Measurements from ENCODE around the gene AZU1.
"Not testable (repeated sequence)": the region's sequence is repeated elsewhere in the genome, so short reads cannot be mapped to it uniquely, and the experiment has no call there.

The AZU1 gene

GRCh38 chr19:873084-873483, 45.4 kb downstream of the AZU1 start:
- Histone ChIP-seq H3K27ac (ENCODE audit: low read depth, low read length) (no peak overlapping the region), H3K4me3 (ENCODE audit: low read length) (no peak overlapping the region), H3K36me3 (ENCODE audit: insufficient read depth, low read length) (peaks cover 29% of the 10 kb centered on the region), H3K4me1 (ENCODE audit: insufficient read depth, low read length) (no peaks in the 10 kb centered on the region), H3K27me3 (ENCODE audit: insufficient read depth, low read length) (no peaks in the 10 kb centered on the region), H3K9ac (ENCODE audit: low read depth, low read length) (no peak overlapping the region), H3K9me3 (ENCODE audit: insufficient read depth, low read depth, low read length) (no peaks in the 10 kb centered on the region)
- WGBS, result 63% methylated on average over 13 of the region's 13 CpGs

DNA sequence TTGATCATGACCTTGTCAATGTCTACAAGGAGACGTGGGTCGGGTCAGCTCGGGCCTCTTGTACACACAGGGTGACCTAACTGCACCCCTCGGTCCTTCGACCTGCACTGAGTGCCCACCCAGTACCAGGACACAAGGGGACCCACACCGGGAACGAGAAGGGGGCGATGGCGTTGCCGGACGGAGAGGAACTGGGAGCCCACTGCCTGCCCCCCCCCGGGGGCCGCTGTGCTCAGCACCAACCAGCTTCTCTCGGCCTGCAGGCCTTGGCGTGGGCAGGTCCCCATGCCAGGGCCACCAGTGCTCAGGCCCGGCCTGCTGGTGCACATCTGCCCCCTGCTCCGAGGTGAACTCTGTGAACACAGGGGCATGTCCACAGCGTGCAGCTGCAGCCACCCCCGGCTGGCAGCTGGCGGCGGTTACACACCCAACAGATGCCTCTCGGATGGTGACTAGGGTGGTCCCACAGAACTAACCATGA, 46.0 kb downstream of the AZU1 start:
- H3K36me3 ChIP-seq (ENCODE audit: insufficient read depth, low read length), result peaks cover 24% of the 10 kb centered on the region
- no peak overlapping the region for H3K4me3 ChIP-seq (ENCODE audit: low read length)
- 91% methylated on average over 22 of the region's 22 CpGs for WGBS
- H3K4me1 ChIP-seq (ENCODE audit: insufficient read depth, low read length), result no peaks in the 10 kb centered on the region
- H3K27me3 ChIP-seq (ENCODE audit: insufficient read depth, low read length), result no peaks in the 10 kb centered on the region
- no peak overlapping the region for H3K9ac ChIP-seq (ENCODE audit: low read depth, low read length)
- H3K27ac ChIP-seq (ENCODE audit: low read depth, low read length), result no peak overlapping the region; the same call in 1 of the 2 replicates
- H3K9me3 ChIP-seq (ENCODE audit: insufficient read depth, low read depth, low read length), result no peaks in the 10 kb centered on the region

- Histone ChIP-seq H3K36me3 (ENCODE audit: insufficient read depth, low read length) (peaks cover 28% of the 10 kb centered on the region), H3K9me3 (ENCODE audit: insufficient read depth, low read depth, low read length) (no peaks in the 10 kb centered on the region)
- 96% methylated on average over 28 of the region's 28 CpGs for WGBS
Measured at GRCh38 chr19:875265-875879, 47.7 kb downstream of the AZU1 start.

GRCh38 chr19:876089-876488, 48.5 kb downstream of the AZU1 start:
- Histone ChIP-seq H3K27ac (ENCODE audit: low read depth, low read length) (no peak overlapping the region), H3K36me3 (ENCODE audit: insufficient read depth, low read length) (peaks cover 30% of the 10 kb centered on the region), H3K4me1 (ENCODE audit: insufficient read depth, low read length) (no peaks in the 10 kb centered on the region), H3K9ac (ENCODE audit: low read depth, low read length) (no peak overlapping the region), H3K4me3 (ENCODE audit: low read length) (no peak overlapping the region), H3K9me3 (ENCODE audit: insufficient read depth, low read depth, low read length) (no peaks in the 10 kb centered on the region), H3K27me3 (ENCODE audit: insufficient read depth, low read length) (no peaks in the 10 kb centered on the region)
- 95% methylated on average over 18 of the region's 18 CpGs for WGBS

More at GRCh38 chr19:875265-875879, 47.7 kb downstream of the AZU1 start:
- Histone ChIP-seq H3K9ac (ENCODE audit: low read depth, low read length) (no peak overlapping the region), H3K4me3 (ENCODE audit: low read length) (no peak overlapping the region), H3K27ac (ENCODE audit: low read depth, low read length) (no peak overlapping the region), H3K27me3 (ENCODE audit: insufficient read depth, low read length) (no peaks in the 10 kb centered on the region), H3K4me1 (ENCODE audit: insufficient read depth, low read length) (no peaks in the 10 kb centered on the region)

DNA sequence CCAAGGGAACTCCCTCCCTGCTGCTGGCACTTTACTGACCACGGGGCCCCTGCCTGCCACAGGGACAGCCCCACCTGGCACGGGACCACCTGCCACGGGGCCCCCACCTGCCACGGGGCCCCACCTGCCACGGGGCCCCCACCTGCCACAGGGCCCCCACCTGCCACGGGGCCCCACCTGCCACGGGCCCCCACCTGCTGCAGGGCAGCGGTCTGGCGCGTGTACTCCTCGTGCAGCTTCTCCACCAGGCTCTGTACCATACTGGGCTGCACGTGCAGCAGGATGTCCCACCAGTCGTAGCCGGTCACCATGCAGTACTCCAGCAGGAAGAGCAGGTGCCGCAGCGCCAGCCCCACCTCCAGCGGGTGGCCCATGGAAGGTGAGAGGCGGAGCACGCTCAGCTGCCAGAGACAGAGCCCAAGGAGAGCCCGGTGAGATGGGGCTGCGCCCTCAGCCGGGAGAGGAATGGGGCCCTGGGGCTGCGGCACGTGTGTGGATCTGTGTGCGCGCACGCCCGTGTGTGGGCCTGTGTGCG, 49.2 kb downstream of the AZU1 start:
- H3K27ac ChIP-seq (ENCODE audit: low read depth, low read length), result no peak overlapping the region
- H3K27me3 ChIP-seq (ENCODE audit: insufficient read depth, low read length), result no peaks in the 10 kb centered on the region
- H3K36me3 ChIP-seq (ENCODE audit: insufficient read depth, low read length), result peaks cover 38% of the 10 kb centered on the region
- WGBS, result 91% methylated on average over 29 of the region's 29 CpGs
- no peak overlapping the region for H3K4me3 ChIP-seq (ENCODE audit: low read length)
- no peak overlapping the region for H3K9ac ChIP-seq (ENCODE audit: low read depth, low read length)
- H3K4me1 ChIP-seq (ENCODE audit: insufficient read depth, low read length), result no peaks in the 10 kb centered on the region
- no peaks in the 10 kb centered on the region for H3K9me3 ChIP-seq (ENCODE audit: insufficient read depth, low read depth, low read length)

DNA sequence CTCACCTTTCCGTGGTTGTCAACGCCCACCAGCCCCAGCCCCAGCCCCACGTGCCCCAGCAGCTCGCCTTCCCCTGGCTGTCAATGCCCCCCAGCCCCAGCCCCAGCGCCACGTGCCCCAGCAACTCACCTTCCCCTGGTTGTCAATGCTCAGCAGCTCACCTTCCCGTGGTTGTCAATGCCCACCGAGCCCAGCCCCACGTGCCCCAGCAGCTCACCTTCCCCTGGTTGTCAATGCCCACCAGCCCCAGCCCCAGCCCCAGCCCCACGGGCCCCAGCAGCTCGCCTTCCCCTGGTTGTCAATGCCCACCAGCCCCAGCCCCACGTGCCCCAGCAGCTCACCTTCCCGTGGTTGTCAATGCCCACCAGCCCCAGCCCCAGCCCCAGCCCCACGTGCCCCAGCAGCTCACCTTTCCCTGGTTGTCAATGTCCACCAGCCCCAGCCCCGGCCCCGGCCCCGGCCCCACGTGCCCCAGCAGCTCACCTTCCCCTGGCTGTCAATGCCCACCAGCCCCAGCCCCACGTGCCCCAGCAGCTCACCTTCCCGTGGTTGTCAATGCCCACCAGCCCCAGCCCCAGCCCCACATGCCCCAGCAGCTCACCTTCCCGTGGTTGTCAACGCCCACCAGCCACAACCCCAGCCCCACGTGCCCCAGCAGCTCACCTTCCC, 50.5 kb downstream of the AZU1 start:
- H3K4me1 ChIP-seq (ENCODE audit: insufficient read depth, low read length); H3K9ac ChIP-seq (ENCODE audit: low read depth, low read length); H3K27ac ChIP-seq (ENCODE audit: low read depth, low read length); H3K9me3 ChIP-seq (ENCODE audit: insufficient read depth, low read depth, low read length); H3K4me3 ChIP-seq (ENCODE audit: low read length); H3K27me3 ChIP-seq (ENCODE audit: insufficient read depth, low read length): not testable (repeated sequence)
- 83% methylated on average over 23 of the region's 23 CpGs for WGBS
- peaks cover 49% of the 10 kb centered on the region for H3K36me3 ChIP-seq (ENCODE audit: insufficient read depth, low read length)

GRCh38 chr19:878751-879561, 51.3 kb downstream of the AZU1 start:
- not testable (repeated sequence) for H3K4me1 ChIP-seq (ENCODE audit: insufficient read depth, low read length); H3K4me3 ChIP-seq (ENCODE audit: low read length); H3K27me3 ChIP-seq (ENCODE audit: insufficient read depth, low read length); H3K27ac ChIP-seq (ENCODE audit: low read depth, low read length); H3K9ac ChIP-seq (ENCODE audit: low read depth, low read length); H3K9me3 ChIP-seq (ENCODE audit: insufficient read depth, low read depth, low read length)
- peaks cover 52% of the 10 kb centered on the region for H3K36me3 ChIP-seq (ENCODE audit: insufficient read depth, low read length)
- WGBS, result 87% methylated on average over 24 of the region's 24 CpGs

- no peaks in the 10 kb centered on the region for H3K9me3 ChIP-seq (ENCODE audit: insufficient read depth, low read depth, low read length)
- no peak overlapping the region for H3K27ac ChIP-seq (ENCODE audit: low read depth, low read length)
- no peaks in the 10 kb centered on the region for H3K27me3 ChIP-seq (ENCODE audit: insufficient read depth, low read length)
- no peak overlapping the region for H3K9ac ChIP-seq (ENCODE audit: low read depth, low read length)
- peaks cover 48% of the 10 kb centered on the region for H3K36me3 ChIP-seq (ENCODE audit: insufficient read depth, low read length)
- 90% methylated on average over 37 of the region's 37 CpGs for WGBS
- no peak overlapping the region for H3K4me3 ChIP-seq (ENCODE audit: low read length)
- no peaks in the 10 kb centered on the region for H3K4me1 ChIP-seq (ENCODE audit: insufficient read depth, low read length)
Measured at GRCh38 chr19:879711-880438, 52.2 kb downstream of the AZU1 start.
